ENCODE data around the gene KCNK10. TPM values are rescaled to one million over a fixed set of nuclear protein-coding genes. Genes with fewer than 3 reads are reported as not detected.

The KCNK10 gene
- total RNA-seq, 1 donor from 2014 or later = 0.24 TPM

DNA sequence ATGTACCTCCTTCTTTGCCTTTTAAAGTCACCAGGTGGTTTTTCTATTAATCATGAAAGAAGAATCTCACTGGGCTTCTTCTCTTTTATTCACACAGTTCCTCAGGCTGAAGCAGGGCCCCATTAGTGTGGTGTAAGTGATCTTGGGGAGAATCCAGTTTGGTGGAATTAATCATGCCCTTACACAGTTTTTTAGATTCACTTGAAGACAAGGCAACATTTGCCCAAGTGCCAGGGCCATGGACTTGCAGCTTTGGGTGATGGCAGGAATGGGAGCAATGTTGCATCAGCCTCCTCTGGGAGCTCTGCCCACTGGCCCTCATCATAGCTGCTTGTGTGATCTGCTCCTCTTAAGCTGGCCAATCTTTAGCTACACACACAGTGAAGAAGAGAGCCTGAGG, 33.8 kb downstream of the KCNK10 start:
- Mint-ChIP-seq H3K36me3 (ENCODE audit: insufficient read depth) (no peaks in the 10 kb centered on the region), H3K9me3 (ENCODE audit: low read depth) (no peaks in the 10 kb centered on the region), H3K4me3 (ENCODE audit: low read depth) (no peak overlapping the region), H3K27me3 (no peaks in the 10 kb centered on the region), H3K4me1 (ENCODE audit: low read depth) (no peaks in the 10 kb centered on the region), H3K27ac (no peak overlapping the region)
- DNase-seq (ENCODE audit: low spot score, unreplicated experiment) = no peak
- TF ChIP-seq, protein P1, sequence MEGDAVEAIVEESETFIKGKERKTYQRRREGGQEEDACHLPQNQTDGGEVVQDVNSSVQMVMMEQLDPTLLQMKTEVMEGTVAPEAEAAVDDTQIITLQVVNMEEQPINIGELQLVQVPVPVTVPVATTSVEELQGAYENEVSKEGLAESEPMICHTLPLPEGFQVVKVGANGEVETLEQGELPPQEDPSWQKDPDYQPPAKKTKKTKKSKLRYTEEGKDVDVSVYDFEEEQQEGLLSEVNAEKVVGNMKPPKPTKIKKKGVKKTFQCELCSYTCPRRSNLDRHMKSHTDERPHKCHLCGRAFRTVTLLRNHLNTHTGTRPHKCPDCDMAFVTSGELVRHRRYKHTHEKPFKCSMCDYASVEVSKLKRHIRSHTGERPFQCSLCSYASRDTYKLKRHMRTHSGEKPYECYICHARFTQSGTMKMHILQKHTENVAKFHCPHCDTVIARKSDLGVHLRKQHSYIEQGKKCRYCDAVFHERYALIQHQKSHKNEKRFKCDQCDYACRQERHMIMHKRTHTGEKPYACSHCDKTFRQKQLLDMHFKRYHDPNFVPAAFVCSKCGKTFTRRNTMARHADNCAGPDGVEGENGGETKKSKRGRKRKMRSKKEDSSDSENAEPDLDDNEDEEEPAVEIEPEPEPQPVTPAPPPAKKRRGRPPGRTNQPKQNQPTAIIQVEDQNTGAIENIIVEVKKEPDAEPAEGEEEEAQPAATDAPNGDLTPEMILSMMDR (IDR thresholded peaks at IDR 0.05; ENCODE audit: unreplicated experiment) = no peak

GRCh38 chr14:88286309-88286708, 36.8 kb downstream of the KCNK10 start:
- TF ChIP-seq, protein P1 (IDR thresholded peaks at IDR 0.05; ENCODE audit: unreplicated experiment) = no peak
- H3K4me3 Mint-ChIP-seq (ENCODE audit: low read depth) = no peak overlapping the region
- H3K36me3 Mint-ChIP-seq (ENCODE audit: insufficient read depth) = no peaks in the 10 kb centered on the region
- DNase-seq (ENCODE audit: low spot score, unreplicated experiment) = no peak
- H3K9me3 Mint-ChIP-seq (ENCODE audit: low read depth) = no peaks in the 10 kb centered on the region
- H3K27ac Mint-ChIP-seq = no peak overlapping the region
- H3K4me1 Mint-ChIP-seq (ENCODE audit: low read depth) = no peaks in the 10 kb centered on the region
- no peaks in the 10 kb centered on the region for H3K27me3 Mint-ChIP-seq

- no peak overlapping the region for H3K4me3 Mint-ChIP-seq (ENCODE audit: low read depth)
- H3K27me3 Mint-ChIP-seq = peaks cover 12% of the 10 kb centered on the region
- H3K36me3 Mint-ChIP-seq (ENCODE audit: insufficient read depth) = no peaks in the 10 kb centered on the region
- DNase-seq (ENCODE audit: low spot score, unreplicated experiment) = no peak
- H3K9me3 Mint-ChIP-seq (ENCODE audit: low read depth) = no peaks in the 10 kb centered on the region
- TF ChIP-seq, protein P1 (IDR thresholded peaks at IDR 0.05; ENCODE audit: unreplicated experiment) = no peak
- no peak overlapping the region for H3K27ac Mint-ChIP-seq
- H3K4me1 Mint-ChIP-seq (ENCODE audit: low read depth) = no peaks in the 10 kb centered on the region
These were observed 41.6 kb downstream of the KCNK10 start for GRCh38 chr14:88281447-88281846.

- no peak overlapping the region for H3K27ac Mint-ChIP-seq
- peaks cover 23% of the 10 kb centered on the region for H3K27me3 Mint-ChIP-seq
- no peak for DNase-seq (ENCODE audit: low spot score, unreplicated experiment)
- TF ChIP-seq, protein P1 (IDR thresholded peaks at IDR 0.05; ENCODE audit: unreplicated experiment) = no peak
- no peaks in the 10 kb centered on the region for H3K4me1 Mint-ChIP-seq (ENCODE audit: low read depth)
- H3K4me3 Mint-ChIP-seq (ENCODE audit: low read depth) = no peak overlapping the region
- no peaks in the 10 kb centered on the region for H3K9me3 Mint-ChIP-seq (ENCODE audit: low read depth)
- H3K36me3 Mint-ChIP-seq (ENCODE audit: insufficient read depth) = no peaks in the 10 kb centered on the region
These were observed 46.0 kb downstream of the KCNK10 start for GRCh38 chr14:88276923-88277596.

GRCh38 chr14:88272390-88273269, 50.4 kb downstream of the KCNK10 start:
- TF ChIP-seq, protein P1 (IDR thresholded peaks at IDR 0.05; ENCODE audit: unreplicated experiment) = no peak
- Mint-ChIP-seq H3K27ac (no peak overlapping the region), H3K36me3 (ENCODE audit: insufficient read depth) (no peaks in the 10 kb centered on the region), H3K27me3 (peaks cover 27% of the 10 kb centered on the region), H3K9me3 (ENCODE audit: low read depth) (no peaks in the 10 kb centered on the region), H3K4me1 (ENCODE audit: low read depth) (peaks cover 16% of the 10 kb centered on the region), H3K4me3 (ENCODE audit: low read depth) (no peak overlapping the region)
- DNase-seq (ENCODE audit: low spot score, unreplicated experiment) = no peak

Data from progenitor cell of endocrine pancreas (in vitro differentiated cells).